PC-9 (cell line): Measurements from ENCODE around the gene IFT57. TPM values are rescaled to one million over a fixed set of nuclear protein-coding genes. Genes with fewer than 3 reads are reported as not detected.
A peak's percentile ranks its signal among the peaks of the same experiment; 100 is the strongest.

Source experiments
- BruUV-seq: library from RNA; stranded (reverse); fragments of 400-500 nt; replicated peaks from 2 replicates; lab custom pipeline; 2021; lab: Mats Ljungman, UMichigan
- CTCF ChIA-PET: fragments of 300-600 bp; sonication (Branson Sonifier 250); formaldehyde crosslinking; loops from one replicate; lab custom pipeline; 2022; ENCODE audit warnings: antibody characterized with exemption; lab: Charles Lee
- POLR2A ChIA-PET: fragments of 300-600 bp; sonication (Branson Sonifier 250); formaldehyde crosslinking; loops from one replicate; lab custom pipeline; 2022; ENCODE audit warnings: antibody characterized with exemption; ENCODE audit not compliant: unreplicated experiment; lab: Charles Lee
- DNase-seq, 2 experiments: peaks; one replicate each; pipeline versions ENCODE4 v3.0.0 to v3.0.0-alpha.2; 2015 to 2022; ENCODE audit warnings: mixed read lengths in 1 of 2
- H2AFZ ChIP-seq: fragments of 200-600 bp; sonication (generic); 2 replicates; pipeline ENCODE4 v1.8.1; 2017; ENCODE audit warnings: antibody characterized with exemption
- H3F3A ChIP-seq: fragments of 200-600 bp; sonication (generic); 2 replicates; pipeline ENCODE4 v1.8.1; 2017; ENCODE audit warnings: antibody characterized with exemption, mild to moderate bottlenecking, low read depth; ENCODE audit not compliant: insufficient read depth
- H3K27ac ChIP-seq: fragments of 200-600 bp; sonication (generic); 2 replicates; pipeline ENCODE4 v1.6.1; 2016; ENCODE audit warnings: mixed run types
- H3K27me3 ChIP-seq: fragments of 200-600 bp; sonication (generic); 2 replicates; pipeline ENCODE4 v1.6.1; 2016; ENCODE audit warnings: low read depth, mixed run types; ENCODE audit not compliant: insufficient read depth
- H3K36me3 ChIP-seq: fragments of 200-600 bp; sonication (generic); 2 replicates; pipeline ENCODE4 v1.6.1; 2016; ENCODE audit warnings: low read depth, mixed run types
- H3K4me1 ChIP-seq: fragments of 200-600 bp; sonication (generic); replicated peaks from 2 replicates; pipeline ENCODE4 v1.6.1; 2016; ENCODE audit warnings: mixed run types; ENCODE audit not compliant: insufficient read depth
- H3K4me2 ChIP-seq: fragments of 200-600 bp; sonication (generic); 2 replicates; pipeline ENCODE4 v1.6.1; 2017; ENCODE audit warnings: mixed run types
- H3K4me3 ChIP-seq: fragments of 200-600 bp; sonication (generic); 2 replicates; pipeline ENCODE4 v1.6.1; 2016; ENCODE audit warnings: mixed run types
- H3K79me2 ChIP-seq: fragments of 200-600 bp; sonication (generic); 2 replicates; pipeline ENCODE4 v1.6.1; 2017; ENCODE audit warnings: low read depth, mixed run types
- H3K9me2 ChIP-seq: fragments of 200-600 bp; sonication (generic); 2 replicates; pipeline ENCODE4 v1.8.1; 2017; ENCODE audit warnings: mild to moderate bottlenecking; ENCODE audit not compliant: insufficient read depth
- H3K9me3 ChIP-seq: fragments of 200-600 bp; sonication (generic); 2 replicates; pipeline ENCODE4 v1.8.1; 2016; ENCODE audit warnings: low read depth; ENCODE audit not compliant: insufficient read depth
- H4K20me1 ChIP-seq: fragments of 200-600 bp; sonication (generic); 2 replicates; pipeline ENCODE4 v1.8.1; 2017; ENCODE audit not compliant: insufficient read depth
- EZH2 ChIP-seq: fragments of 200-600 bp; sonication (generic); IDR thresholded peaks from 2 replicates; pipeline ENCODE4 v1.8.0; 2017; ENCODE audit warnings: antibody characterized with exemption, low read depth
- intact Hi-C: fragments of 100-400 bp; cut with micrococcal nuclease; formaldehyde crosslinking; loops from one replicate; pipeline ENCODE4 v1.10.0; 2022; ENCODE audit not compliant: unreplicated experiment
- total RNA-seq: library from RNA; stranded (reverse); gene quantifications from 2 replicates; pipeline ENCODE4 v1.2.3, GENCODE V29; 2021
- TF ChIP-seq, protein P1 (sequence below): fragments of 200-600 bp; sonication (generic); conservative IDR thresholded peaks from 2 replicates; pipeline ENCODE4 v1.6.1; 2017; ENCODE audit warnings: mixed run types, antibody characterized with exemption, mild to moderate bottlenecking, moderate library complexity

The IFT57 gene
- total RNA-seq, 1 experiment from 2014 or later = 55.2 TPM

DNA sequence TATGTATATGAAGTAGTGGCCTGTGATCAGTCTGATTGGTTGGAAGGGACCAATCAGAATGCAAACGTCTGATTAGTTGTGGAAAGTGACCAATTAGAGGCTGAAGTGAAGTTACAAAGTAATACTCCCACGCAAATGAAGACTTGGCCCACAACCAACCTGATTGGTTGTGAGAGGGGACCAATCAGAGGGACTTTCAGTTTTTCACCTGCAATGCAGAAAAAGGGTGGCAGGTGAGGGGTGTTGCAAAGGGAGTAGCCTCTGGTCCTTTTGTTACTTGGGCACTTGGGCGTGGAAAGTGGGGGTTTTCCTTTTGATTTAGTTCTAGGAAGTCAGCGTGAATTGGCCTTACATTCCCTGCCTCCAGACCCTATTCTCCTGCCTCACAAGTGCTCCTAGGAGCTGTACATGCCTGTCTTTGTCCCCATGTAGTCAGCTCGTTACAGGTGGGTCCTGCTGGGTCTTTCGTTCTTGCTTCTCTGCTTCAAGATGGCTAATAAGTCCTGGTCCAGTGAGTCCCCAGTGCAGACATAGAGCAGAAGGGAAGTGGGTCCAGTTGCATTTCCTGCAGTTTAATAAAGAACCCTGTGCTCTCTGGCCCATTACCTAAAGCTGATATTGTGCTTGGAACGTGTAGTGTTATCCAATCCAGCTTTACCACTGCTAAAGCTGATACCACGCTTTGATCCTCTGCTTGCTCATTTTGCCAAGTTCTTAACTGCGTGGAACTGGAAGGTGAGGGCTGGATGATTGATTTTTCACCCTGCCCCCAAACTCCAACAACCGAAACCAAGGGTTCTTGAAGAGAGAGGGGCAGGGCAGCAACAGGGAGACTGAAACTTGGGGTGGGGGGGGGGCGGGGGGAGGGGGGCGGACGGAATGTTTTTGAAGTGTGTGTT lies 85.4 kb downstream of the IFT57 start:
- H3K9me3 ChIP-seq = 0 out of 2 replicates have a peak, but pooled peaks cover 10% of the 10 kb centered on the region
- TF ChIP-seq, protein P1, sequence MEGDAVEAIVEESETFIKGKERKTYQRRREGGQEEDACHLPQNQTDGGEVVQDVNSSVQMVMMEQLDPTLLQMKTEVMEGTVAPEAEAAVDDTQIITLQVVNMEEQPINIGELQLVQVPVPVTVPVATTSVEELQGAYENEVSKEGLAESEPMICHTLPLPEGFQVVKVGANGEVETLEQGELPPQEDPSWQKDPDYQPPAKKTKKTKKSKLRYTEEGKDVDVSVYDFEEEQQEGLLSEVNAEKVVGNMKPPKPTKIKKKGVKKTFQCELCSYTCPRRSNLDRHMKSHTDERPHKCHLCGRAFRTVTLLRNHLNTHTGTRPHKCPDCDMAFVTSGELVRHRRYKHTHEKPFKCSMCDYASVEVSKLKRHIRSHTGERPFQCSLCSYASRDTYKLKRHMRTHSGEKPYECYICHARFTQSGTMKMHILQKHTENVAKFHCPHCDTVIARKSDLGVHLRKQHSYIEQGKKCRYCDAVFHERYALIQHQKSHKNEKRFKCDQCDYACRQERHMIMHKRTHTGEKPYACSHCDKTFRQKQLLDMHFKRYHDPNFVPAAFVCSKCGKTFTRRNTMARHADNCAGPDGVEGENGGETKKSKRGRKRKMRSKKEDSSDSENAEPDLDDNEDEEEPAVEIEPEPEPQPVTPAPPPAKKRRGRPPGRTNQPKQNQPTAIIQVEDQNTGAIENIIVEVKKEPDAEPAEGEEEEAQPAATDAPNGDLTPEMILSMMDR = no peak
- no peak for TF ChIP-seq EZH2

DNA sequence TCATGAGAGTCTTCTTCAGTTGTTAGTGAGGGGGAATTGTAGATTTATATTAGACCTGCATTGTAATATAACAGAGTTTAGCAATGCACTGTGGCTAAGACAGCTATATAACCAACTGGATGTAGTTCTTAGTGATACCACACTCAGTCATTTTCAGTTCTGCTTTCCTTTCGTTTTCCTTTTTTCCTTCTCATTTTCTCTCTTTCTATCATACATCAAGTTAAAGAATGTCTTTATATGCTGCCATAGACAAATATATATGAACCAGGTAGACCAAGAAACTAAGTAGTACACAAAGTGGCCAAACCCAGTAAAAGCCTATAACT lies 87.7 kb downstream of the IFT57 start:
- Histone ChIP-seq H4K20me1 (no peaks in the 10 kb centered on the region), H3K27me3 (no peaks in the 10 kb centered on the region), H3K9me3 (0 out of 2 replicates have a peak, but pooled peaks cover 10% of the 10 kb centered on the region), H3K4me3 (no peak overlapping the region), H3K36me3 (no peaks in the 10 kb centered on the region), H3K27ac (no peak overlapping the region), H3K4me2 (no peak overlapping the region), H3K9me2 (no peaks in the 10 kb centered on the region), H3K4me1 (peaks cover 46% of the 10 kb centered on the region), H3F3A (peaks cover 39% of the 10 kb centered on the region), H2AFZ (no peak overlapping the region), H3K79me2 (no peaks in the 10 kb centered on the region)
- ChIA-PET POLR2A (interaction anchor here (0.7 kb wide), 1 partner anchor 921 kb away, joined by 3 read pairs; no protein-coding TSS in a partner anchor), CTCF (no interaction called here)
- no peak for TF ChIP-seq EZH2
- no peak for DNase-seq
- intact Hi-C loops = loop anchor here (5.0 kb wide), 1 partner anchor 82 kb away; no protein-coding TSS in a partner anchor
- BruUV-seq = no TSS peak

More for the DNA sequence above, 85.4 kb downstream of the IFT57 start:
- no peak overlapping the region for H3K27ac ChIP-seq
- ChIA-PET POLR2A (no interaction called here), CTCF (no interaction called here)
- H2AFZ ChIP-seq = no peak overlapping the region
- H3F3A ChIP-seq = peaks cover 21% of the 10 kb centered on the region; the same call in 1 of the 2 replicates
- intact Hi-C loops = no loop called here
- no peaks in the 10 kb centered on the region for H4K20me1 ChIP-seq
- no peak overlapping the region for H3K4me3 ChIP-seq
- peaks cover 26% of the 10 kb centered on the region for H3K4me1 ChIP-seq
- BruUV-seq = no TSS peak
- H3K27me3 ChIP-seq = no peaks in the 10 kb centered on the region
- H3K79me2 ChIP-seq = no peaks in the 10 kb centered on the region
- no peaks in the 10 kb centered on the region for H3K9me2 ChIP-seq
- H3K4me2 ChIP-seq = no peak overlapping the region
- no peaks in the 10 kb centered on the region for H3K36me3 ChIP-seq
- no peak for DNase-seq

DNA sequence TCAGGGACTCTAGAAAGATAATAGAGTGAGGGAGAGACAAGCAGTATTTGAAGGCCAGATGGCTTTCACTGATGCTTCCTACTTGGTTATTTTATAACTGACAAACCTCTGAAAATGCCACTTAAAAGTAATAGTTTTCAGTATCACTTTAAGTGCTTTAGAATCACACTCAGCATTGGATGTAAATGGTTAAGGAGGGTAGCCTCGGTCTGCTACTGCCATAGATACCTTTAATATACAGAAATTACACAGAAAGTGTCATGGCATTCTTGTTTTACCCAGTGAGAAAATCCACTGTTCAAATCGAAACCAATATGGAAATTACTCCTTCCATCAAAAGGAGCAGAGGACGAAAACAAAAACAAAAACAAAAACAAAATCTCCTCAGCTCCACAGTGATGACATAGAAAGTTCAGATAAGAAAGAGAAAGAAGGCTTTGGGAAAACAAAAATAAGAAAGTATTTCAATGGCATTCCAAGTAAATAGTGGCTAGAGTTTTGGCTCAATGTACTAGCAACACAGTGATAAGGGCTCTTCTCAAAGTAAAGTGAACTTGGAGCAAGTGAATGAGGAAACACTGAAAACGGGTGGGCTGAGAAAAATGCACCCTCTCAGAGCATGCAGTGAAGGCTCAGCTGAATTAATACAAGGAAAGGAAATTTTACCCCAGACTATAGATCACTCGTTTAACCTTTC lies 88.2 kb downstream of the IFT57 start:
- ChIA-PET POLR2A (no interaction called here), CTCF (interaction anchor here (0.7 to 1.2 kb wide), 2 partner anchors 27 to 44 kb away, joined by 3 to 4 read pairs; no protein-coding TSS in a partner anchor)
- H3K79me2 ChIP-seq = no peaks in the 10 kb centered on the region
- H3K9me2 ChIP-seq = no peaks in the 10 kb centered on the region
- no peak for TF ChIP-seq EZH2
- TF ChIP-seq, protein P1 = no peak
- intact Hi-C loops = loop anchor here (1.0 to 5.0 kb wide), 2 partner anchors 82 to 88 kb away; partner anchors contain the start of gene IFT57
- peaks cover 39% of the 10 kb centered on the region for H3F3A ChIP-seq
- no peaks in the 10 kb centered on the region for H4K20me1 ChIP-seq
- H3K9me3 ChIP-seq = 0 out of 2 replicates have a peak, but pooled peaks cover 10% of the 10 kb centered on the region
- peak overlapping the region; percentile 84 for H3K27ac ChIP-seq
- H3K4me3 ChIP-seq = no peak overlapping the region
- peaks cover 46% of the 10 kb centered on the region for H3K4me1 ChIP-seq
- H3K4me2 ChIP-seq = peak overlapping the region; percentile 72; the same call in 1 of the 2 replicates
- H2AFZ ChIP-seq = no peak overlapping the region
- no peaks in the 10 kb centered on the region for H3K27me3 ChIP-seq
- no peaks in the 10 kb centered on the region for H3K36me3 ChIP-seq
- no TSS peak for BruUV-seq
- DNase-seq = no peak
